ENCODE data around the gene ALOX5.

ALOX5 gene

DNA sequence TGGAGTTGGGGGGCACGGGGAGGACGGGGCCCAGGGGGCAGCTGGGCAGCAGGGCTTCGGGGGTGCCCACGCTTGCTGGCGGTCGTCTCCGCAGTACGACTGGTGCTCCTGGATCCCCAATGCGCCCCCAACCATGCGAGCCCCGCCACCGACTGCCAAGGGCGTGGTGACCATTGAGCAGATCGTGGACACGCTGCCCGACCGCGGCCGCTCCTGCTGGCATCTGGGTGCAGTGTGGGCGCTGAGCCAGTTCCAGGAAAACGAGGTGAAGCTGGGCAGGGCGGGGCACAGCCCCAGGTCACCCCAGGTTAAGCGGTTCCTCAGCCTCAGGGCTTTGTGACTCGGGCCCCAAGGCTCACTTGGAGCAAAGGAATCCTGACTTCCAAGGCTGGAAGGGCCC lies 70.0 kb downstream of the ALOX5 start:
- TF ChIP-seq, protein P1, sequence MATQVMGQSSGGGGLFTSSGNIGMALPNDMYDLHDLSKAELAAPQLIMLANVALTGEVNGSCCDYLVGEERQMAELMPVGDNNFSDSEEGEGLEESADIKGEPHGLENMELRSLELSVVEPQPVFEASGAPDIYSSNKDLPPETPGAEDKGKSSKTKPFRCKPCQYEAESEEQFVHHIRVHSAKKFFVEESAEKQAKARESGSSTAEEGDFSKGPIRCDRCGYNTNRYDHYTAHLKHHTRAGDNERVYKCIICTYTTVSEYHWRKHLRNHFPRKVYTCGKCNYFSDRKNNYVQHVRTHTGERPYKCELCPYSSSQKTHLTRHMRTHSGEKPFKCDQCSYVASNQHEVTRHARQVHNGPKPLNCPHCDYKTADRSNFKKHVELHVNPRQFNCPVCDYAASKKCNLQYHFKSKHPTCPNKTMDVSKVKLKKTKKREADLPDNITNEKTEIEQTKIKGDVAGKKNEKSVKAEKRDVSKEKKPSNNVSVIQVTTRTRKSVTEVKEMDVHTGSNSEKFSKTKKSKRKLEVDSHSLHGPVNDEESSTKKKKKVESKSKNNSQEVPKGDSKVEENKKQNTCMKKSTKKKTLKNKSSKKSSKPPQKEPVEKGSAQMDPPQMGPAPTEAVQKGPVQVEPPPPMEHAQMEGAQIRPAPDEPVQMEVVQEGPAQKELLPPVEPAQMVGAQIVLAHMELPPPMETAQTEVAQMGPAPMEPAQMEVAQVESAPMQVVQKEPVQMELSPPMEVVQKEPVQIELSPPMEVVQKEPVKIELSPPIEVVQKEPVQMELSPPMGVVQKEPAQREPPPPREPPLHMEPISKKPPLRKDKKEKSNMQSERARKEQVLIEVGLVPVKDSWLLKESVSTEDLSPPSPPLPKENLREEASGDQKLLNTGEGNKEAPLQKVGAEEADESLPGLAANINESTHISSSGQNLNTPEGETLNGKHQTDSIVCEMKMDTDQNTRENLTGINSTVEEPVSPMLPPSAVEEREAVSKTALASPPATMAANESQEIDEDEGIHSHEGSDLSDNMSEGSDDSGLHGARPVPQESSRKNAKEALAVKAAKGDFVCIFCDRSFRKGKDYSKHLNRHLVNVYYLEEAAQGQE (IDR thresholded peaks at IDR 0.05; ENCODE audit: insufficient read depth in 1 of 2, low read depth in 2 of 2, low read length in 2 of 2) = no peak
- TF ChIP-seq TAF1 (IDR thresholded peaks at IDR 0.05; ENCODE audit: borderline replicate concordance, insufficient read depth, low read length) (no peak), FOXP2 (optimal IDR thresholded peaks at IDR 0.05; ENCODE audit: borderline replicate concordance, extremely low read depth, extremely low read length, insufficient read depth) (no peak), POLR2AphosphoS5 (IDR thresholded peaks at IDR 0.05; ENCODE audit: low read depth, low read length) (no peak), SIN3A (IDR thresholded peaks at IDR 0.05; ENCODE audit: borderline replicate concordance, insufficient read depth, low read length) (no peak)

DNA sequence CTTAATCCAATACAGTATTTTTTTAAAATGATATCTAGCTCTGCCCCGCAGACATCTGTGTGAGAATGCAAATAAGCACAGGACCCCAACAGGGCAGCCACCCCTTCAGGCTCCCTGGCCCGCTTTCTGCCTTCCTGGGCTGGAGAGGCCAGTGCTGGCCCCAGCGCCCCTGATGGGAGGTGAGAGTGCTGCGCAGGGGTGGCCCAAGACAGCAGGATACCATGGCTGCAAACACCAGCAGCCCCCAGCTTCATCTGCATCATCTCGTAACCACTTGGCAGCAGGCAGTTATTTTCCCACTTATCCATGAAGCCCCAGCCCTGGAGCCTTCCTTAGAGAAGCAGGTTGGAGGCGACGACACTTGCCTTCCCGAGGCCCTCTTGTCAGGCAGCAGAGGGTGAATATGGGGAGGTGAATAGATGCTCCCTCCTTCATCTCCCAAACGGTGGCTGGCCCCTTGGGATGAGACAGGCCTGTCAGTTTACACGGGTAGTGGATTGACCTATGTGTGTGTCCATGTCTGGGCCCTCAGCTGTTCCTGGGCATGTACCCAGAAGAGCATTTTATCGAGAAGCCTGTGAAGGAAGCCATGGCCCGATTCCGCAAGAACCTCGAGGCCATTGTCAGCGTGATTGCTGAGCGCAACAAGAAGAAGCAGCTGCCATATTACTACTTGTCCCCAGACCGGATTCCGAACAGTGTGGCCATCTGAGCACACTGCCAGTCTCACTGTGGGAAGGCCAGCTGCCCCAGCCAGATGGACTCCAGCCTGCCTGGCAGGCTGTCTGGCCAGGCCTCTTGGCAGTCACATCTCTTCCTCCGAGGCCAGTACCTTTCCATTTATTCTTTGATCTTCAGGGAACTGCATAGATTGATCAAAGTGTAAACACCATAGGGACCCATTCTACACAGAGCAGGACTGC lies 71.2 kb downstream of the ALOX5 start:
- TF ChIP-seq POLR2AphosphoS5 (IDR thresholded peaks at IDR 0.05; ENCODE audit: low read depth, low read length) (no peak), FOXP2 (optimal IDR thresholded peaks at IDR 0.05; ENCODE audit: borderline replicate concordance, extremely low read depth, extremely low read length, insufficient read depth) (no peak), TAF1 (IDR thresholded peaks at IDR 0.05; ENCODE audit: borderline replicate concordance, insufficient read depth, low read length) (no peak), SIN3A (IDR thresholded peaks at IDR 0.05; ENCODE audit: borderline replicate concordance, insufficient read depth, low read length) (no peak)
- TF ChIP-seq, protein P1 (IDR thresholded peaks at IDR 0.05; ENCODE audit: insufficient read depth in 1 of 2, low read depth in 2 of 2, low read length in 2 of 2) = no peak

DNA sequence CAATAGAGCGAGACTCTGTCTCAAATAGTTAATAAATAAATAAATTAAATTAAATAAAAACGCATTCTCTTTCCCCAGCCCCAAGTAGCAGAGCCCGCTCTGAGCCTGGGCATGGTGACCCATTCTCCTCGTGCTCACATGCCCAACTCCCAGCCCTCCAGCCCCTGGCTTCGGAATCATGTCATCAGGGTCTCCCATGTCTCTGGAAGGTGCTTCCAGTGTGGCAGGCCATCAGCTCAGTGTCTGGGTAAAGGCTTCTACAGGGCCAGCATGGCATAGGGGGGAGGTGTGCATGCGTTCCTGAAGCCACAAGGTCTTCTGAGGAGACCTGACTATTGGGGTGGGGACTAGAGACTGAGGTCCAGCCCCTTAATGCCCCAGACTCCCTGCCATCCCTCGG lies 72.8 kb downstream of the ALOX5 start:
- TF ChIP-seq, protein P1 (IDR thresholded peaks at IDR 0.05; ENCODE audit: insufficient read depth in 1 of 2, low read depth in 2 of 2, low read length in 2 of 2) = no peak
- TF ChIP-seq FOXP2 (optimal IDR thresholded peaks at IDR 0.05; ENCODE audit: borderline replicate concordance, extremely low read depth, extremely low read length, insufficient read depth) = no peak
- TF ChIP-seq SIN3A (IDR thresholded peaks at IDR 0.05; ENCODE audit: borderline replicate concordance, insufficient read depth, low read length) = no peak
- no peak for TF ChIP-seq POLR2AphosphoS5 (IDR thresholded peaks at IDR 0.05; ENCODE audit: low read depth, low read length)
- TF ChIP-seq TAF1 (IDR thresholded peaks at IDR 0.05; ENCODE audit: borderline replicate concordance, insufficient read depth, low read length) = no peak

GRCh38 chr10:45447416-45447815 lies 73.4 kb downstream of the ALOX5 start:
- no peak for TF ChIP-seq SIN3A (IDR thresholded peaks at IDR 0.05; ENCODE audit: borderline replicate concordance, insufficient read depth, low read length)
- TF ChIP-seq, protein P1 (IDR thresholded peaks at IDR 0.05; ENCODE audit: insufficient read depth in 1 of 2, low read depth in 2 of 2, low read length in 2 of 2) = no peak
